GM23338 (cell line): ENCODE data around the gene NDUFAB1.

Source experiments
- CREB1 ChIP-seq: fragments of 250-450 bp; sonication (Bioruptor Pico); IDR thresholded peaks from 2 replicates; pipeline ENCODE4 v1.5.0; 2020; ENCODE audit warnings: low read depth, mild to moderate bottlenecking, moderate library complexity
- EZH2 ChIP-seq: fragments of 200-600 bp; sonication (generic); IDR thresholded peaks from one replicate; pipeline ENCODE4 v1.8.0; 2017; ENCODE audit warnings: antibody characterized with exemption, mild to moderate bottlenecking, low read depth; ENCODE audit not compliant: unreplicated experiment
- EZH2phosphoT487 ChIP-seq: fragments of 200-600 bp; sonication (generic); IDR thresholded peaks from one replicate; pipeline ENCODE4 v1.8.1; 2018; ENCODE audit warnings: antibody characterized with exemption; ENCODE audit not compliant: unreplicated experiment
- JUNB ChIP-seq: IDR thresholded peaks from one replicate; pipeline ENCODE4 v1.6.1; 2016; ENCODE audit warnings: antibody characterized with exemption; ENCODE audit not compliant: unreplicated experiment
- NANOG ChIP-seq: IDR thresholded peaks from 2 replicates; pipeline ENCODE4 v1.6.1; 2016; ENCODE audit warnings: antibody characterized with exemption, borderline replicate concordance
- POLR2AphosphoS5 ChIP-seq: IDR thresholded peaks from 2 replicates; pipeline ENCODE4 v1.6.1; 2016; ENCODE audit warnings: antibody characterized with exemption, low read depth
- STAT1 ChIP-seq: IDR thresholded peaks from one replicate; pipeline ENCODE4 v1.6.1; 2016; ENCODE audit warnings: antibody characterized with exemption; ENCODE audit not compliant: unreplicated experiment
- ZNF114 ChIP-seq: fragments of 250-450 bp; sonication (Bioruptor Pico); IDR thresholded peaks from 2 replicates; pipeline ENCODE4 v1.5.0; 2020; ENCODE audit warnings: mild to moderate bottlenecking, moderate library complexity
- ZNF331 ChIP-seq: fragments of 250-450 bp; sonication (Bioruptor Pico); IDR thresholded peaks from 2 replicates; pipeline ENCODE4 v1.5.0; 2020; ENCODE audit warnings: low read depth, mild to moderate bottlenecking, moderate library complexity
- TF ChIP-seq, protein P1 (sequence below), 2 experiments: fragments of 200-600 bp in 1 of 2; sonication (generic) in 1 of 2; conservative IDR thresholded peaks; 2 replicates each; pipeline versions ENCODE4 v1.5.1 to v1.6.1; 2016 to 2017; ENCODE audit warnings: antibody characterized with exemption in 2 of 2, low read depth in 2 of 2, mild to moderate bottlenecking in 2 of 2, moderate library complexity in 1 of 2
- TF ChIP-seq, protein P2 (sequence below): IDR thresholded peaks from one replicate; pipeline ENCODE4 v1.6.1; 2018; ENCODE audit warnings: antibody characterized with exemption; ENCODE audit not compliant: unreplicated experiment
- TF ChIP-seq, protein P3 (sequence below): IDR thresholded peaks from 2 replicates; pipeline ENCODE4 v1.6.1; 2016; ENCODE audit warnings: antibody characterized with exemption
- TF ChIP-seq, protein P4 (sequence below): fragments of 250-450 bp; sonication (Bioruptor Pico); IDR thresholded peaks from 2 replicates; pipeline ENCODE4 v1.5.0; 2020; ENCODE audit warnings: mild to moderate bottlenecking, moderate library complexity

DNA sequence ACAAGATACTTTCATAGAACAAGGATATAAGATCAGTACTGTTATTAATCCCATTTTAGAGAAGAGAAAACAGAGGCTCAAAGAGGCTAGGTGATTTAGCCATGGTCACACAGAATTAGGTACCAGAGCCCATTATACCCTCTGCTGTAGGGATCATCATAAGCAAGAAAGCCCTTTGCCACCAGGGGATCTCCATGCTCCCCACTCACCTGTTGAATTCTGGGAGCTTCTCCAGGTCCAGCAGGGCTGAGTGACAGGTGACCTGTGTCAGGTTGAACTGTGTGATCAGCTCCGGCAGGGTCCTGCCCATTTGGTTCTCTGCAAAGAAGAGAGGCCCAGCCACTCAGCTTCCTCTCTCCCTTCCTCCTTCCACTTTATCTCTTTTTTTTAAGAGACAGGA lies 63.7 kb downstream of the NDUFAB1 start:
- TF ChIP-seq, protein P1, sequence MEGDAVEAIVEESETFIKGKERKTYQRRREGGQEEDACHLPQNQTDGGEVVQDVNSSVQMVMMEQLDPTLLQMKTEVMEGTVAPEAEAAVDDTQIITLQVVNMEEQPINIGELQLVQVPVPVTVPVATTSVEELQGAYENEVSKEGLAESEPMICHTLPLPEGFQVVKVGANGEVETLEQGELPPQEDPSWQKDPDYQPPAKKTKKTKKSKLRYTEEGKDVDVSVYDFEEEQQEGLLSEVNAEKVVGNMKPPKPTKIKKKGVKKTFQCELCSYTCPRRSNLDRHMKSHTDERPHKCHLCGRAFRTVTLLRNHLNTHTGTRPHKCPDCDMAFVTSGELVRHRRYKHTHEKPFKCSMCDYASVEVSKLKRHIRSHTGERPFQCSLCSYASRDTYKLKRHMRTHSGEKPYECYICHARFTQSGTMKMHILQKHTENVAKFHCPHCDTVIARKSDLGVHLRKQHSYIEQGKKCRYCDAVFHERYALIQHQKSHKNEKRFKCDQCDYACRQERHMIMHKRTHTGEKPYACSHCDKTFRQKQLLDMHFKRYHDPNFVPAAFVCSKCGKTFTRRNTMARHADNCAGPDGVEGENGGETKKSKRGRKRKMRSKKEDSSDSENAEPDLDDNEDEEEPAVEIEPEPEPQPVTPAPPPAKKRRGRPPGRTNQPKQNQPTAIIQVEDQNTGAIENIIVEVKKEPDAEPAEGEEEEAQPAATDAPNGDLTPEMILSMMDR (conservative IDR thresholded peaks at IDR 0.05; ENCODE audit: low read depth in 2 of 2): no peak
- TF ChIP-seq POLR2AphosphoS5: no peak
- TF ChIP-seq JUNB: no peak
- TF ChIP-seq STAT1: no peak
- TF ChIP-seq, protein P2, sequence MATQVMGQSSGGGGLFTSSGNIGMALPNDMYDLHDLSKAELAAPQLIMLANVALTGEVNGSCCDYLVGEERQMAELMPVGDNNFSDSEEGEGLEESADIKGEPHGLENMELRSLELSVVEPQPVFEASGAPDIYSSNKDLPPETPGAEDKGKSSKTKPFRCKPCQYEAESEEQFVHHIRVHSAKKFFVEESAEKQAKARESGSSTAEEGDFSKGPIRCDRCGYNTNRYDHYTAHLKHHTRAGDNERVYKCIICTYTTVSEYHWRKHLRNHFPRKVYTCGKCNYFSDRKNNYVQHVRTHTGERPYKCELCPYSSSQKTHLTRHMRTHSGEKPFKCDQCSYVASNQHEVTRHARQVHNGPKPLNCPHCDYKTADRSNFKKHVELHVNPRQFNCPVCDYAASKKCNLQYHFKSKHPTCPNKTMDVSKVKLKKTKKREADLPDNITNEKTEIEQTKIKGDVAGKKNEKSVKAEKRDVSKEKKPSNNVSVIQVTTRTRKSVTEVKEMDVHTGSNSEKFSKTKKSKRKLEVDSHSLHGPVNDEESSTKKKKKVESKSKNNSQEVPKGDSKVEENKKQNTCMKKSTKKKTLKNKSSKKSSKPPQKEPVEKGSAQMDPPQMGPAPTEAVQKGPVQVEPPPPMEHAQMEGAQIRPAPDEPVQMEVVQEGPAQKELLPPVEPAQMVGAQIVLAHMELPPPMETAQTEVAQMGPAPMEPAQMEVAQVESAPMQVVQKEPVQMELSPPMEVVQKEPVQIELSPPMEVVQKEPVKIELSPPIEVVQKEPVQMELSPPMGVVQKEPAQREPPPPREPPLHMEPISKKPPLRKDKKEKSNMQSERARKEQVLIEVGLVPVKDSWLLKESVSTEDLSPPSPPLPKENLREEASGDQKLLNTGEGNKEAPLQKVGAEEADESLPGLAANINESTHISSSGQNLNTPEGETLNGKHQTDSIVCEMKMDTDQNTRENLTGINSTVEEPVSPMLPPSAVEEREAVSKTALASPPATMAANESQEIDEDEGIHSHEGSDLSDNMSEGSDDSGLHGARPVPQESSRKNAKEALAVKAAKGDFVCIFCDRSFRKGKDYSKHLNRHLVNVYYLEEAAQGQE: no peak
- TF ChIP-seq EZH2: no peak
- no peak for TF ChIP-seq CREB1 (CRISPR knock-in tag)
- no peak for TF ChIP-seq EZH2phosphoT487
- TF ChIP-seq, protein P3, sequence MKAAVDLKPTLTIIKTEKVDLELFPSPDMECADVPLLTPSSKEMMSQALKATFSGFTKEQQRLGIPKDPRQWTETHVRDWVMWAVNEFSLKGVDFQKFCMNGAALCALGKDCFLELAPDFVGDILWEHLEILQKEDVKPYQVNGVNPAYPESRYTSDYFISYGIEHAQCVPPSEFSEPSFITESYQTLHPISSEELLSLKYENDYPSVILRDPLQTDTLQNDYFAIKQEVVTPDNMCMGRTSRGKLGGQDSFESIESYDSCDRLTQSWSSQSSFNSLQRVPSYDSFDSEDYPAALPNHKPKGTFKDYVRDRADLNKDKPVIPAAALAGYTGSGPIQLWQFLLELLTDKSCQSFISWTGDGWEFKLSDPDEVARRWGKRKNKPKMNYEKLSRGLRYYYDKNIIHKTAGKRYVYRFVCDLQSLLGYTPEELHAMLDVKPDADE: no peak
- no peak for TF ChIP-seq ZNF331 (CRISPR knock-in tag)
- no peak for TF ChIP-seq NANOG
- TF ChIP-seq, protein P4, sequence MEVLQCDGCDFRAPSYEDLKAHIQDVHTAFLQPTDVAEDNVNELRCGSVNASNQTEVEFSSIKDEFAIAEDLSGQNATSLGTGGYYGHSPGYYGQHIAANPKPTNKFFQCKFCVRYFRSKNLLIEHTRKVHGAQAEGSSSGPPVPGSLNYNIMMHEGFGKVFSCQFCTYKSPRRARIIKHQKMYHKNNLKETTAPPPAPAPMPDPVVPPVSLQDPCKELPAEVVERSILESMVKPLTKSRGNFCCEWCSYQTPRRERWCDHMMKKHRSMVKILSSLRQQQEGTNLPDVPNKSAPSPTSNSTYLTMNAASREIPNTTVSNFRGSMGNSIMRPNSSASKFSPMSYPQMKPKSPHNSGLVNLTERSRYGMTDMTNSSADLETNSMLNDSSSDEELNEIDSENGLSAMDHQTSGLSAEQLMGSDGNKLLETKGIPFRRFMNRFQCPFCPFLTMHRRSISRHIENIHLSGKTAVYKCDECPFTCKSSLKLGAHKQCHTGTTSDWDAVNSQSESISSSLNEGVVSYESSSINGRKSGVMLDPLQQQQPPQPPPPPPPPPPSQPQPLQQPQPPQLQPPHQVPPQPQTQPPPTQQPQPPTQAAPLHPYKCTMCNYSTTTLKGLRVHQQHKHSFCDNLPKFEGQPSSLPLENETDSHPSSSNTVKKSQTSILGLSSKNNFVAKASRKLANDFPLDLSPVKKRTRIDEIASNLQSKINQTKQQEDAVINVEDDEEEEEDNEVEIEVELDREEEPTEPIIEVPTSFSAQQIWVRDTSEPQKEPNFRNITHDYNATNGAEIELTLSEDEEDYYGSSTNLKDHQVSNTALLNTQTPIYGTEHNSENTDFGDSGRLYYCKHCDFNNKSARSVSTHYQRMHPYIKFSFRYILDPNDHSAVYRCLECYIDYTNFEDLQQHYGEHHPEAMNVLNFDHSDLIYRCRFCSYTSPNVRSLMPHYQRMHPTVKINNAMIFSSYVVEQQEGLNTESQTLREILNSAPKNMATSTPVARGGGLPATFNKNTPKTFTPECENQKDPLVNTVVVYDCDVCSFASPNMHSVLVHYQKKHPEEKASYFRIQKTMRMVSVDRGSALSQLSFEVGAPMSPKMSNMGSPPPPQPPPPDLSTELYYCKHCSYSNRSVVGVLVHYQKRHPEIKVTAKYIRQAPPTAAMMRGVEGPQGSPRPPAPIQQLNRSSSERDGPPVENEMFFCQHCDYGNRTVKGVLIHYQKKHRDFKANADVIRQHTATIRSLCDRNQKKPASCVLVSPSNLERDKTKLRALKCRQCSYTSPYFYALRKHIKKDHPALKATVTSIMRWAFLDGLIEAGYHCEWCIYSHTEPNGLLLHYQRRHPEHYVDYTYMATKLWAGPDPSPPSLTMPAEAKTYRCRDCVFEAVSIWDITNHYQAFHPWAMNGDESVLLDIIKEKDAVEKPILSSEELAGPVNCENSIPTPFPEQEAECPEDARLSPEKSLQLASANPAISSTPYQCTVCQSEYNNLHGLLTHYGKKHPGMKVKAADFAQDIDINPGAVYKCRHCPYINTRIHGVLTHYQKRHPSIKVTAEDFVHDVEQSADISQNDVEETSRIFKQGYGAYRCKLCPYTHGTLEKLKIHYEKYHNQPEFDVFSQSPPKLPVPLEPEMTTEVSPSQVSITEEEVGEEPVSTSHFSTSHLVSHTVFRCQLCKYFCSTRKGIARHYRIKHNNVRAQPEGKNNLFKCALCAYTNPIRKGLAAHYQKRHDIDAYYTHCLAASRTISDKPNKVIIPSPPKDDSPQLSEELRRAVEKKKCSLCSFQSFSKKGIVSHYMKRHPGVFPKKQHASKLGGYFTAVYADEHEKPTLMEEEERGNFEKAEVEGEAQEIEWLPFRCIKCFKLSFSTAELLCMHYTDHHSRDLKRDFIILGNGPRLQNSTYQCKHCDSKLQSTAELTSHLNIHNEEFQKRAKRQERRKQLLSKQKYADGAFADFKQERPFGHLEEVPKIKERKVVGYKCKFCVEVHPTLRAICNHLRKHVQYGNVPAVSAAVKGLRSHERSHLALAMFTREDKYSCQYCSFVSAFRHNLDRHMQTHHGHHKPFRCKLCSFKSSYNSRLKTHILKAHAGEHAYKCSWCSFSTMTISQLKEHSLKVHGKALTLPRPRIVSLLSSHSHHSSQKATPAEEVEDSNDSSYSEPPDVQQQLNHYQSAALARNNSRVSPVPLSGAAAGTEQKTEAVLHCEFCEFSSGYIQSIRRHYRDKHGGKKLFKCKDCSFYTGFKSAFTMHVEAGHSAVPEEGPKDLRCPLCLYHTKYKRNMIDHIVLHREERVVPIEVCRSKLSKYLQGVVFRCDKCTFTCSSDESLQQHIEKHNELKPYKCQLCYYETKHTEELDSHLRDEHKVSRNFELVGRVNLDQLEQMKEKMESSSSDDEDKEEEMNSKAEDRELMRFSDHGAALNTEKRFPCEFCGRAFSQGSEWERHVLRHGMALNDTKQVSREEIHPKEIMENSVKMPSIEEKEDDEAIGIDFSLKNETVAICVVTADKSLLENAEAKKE (CRISPR knock-in tag): no peak
- no peak for TF ChIP-seq ZNF114 (CRISPR knock-in tag)
